ENCODE results near the gene CLN3.
A peak's percentile ranks its signal among the peaks of the same experiment; 100 is the strongest.
"Not testable (repeated sequence)": the region's sequence is repeated elsewhere in the genome, so short reads cannot be mapped to it uniquely, and the experiment has no call there.

Gene CLN3

GRCh38 chr16:28492511-28492910 lies 637 bp upstream of the CLN3 start:
- H2BK12ac ChIP-seq (ENCODE audit: low read length) = no peak overlapping the region
- H3K9me3 ChIP-seq (replicated peaks in 1 of 2; ENCODE audit: control insufficient read depth in 2 of 2, insufficient read depth in 1 of 2, low read depth in 1 of 2, low read length in 2 of 2) = no peaks in the 10 kb centered on the region
- H4K91ac ChIP-seq (ENCODE audit: low read depth, low read length, poor library complexity) = no peak overlapping the region
- peaks cover 0 to 22% (median 0%) of the 10 kb centered on the region in 3 experiments for H3K27me3 ChIP-seq (ENCODE audit: control insufficient read depth in 3 of 3, insufficient read depth in 3 of 3, low read depth in 1 of 3, low read length in 3 of 3)
- peaks cover 7 to 12% of the 10 kb centered on the region in 2 donors for H3K36me3 ChIP-seq (replicated peaks in 1 of 2; ENCODE audit: control insufficient read depth in 2 of 2, insufficient read depth in 2 of 2, low read length in 2 of 2)
- H2BK120ac ChIP-seq (ENCODE audit: low read depth, low read length) = no peak overlapping the region
- no peak overlapping the region for H3K4me2 ChIP-seq (ENCODE audit: insufficient read depth, low read length, poor library complexity, severe bottlenecking)
- H3K18ac ChIP-seq (ENCODE audit: low read length) = no peak overlapping the region
- no peaks in the 10 kb centered on the region for H3K79me1 ChIP-seq (ENCODE audit: low read depth, low read length)
- H2BK5ac ChIP-seq (ENCODE audit: low read length) = no peak overlapping the region
- no CpG with 5 or more reads among the region's 4 CpGs for WGBS, 2 donors (ENCODE audit: extremely low coverage in 2 of 2, insufficient read length in 2 of 2, insufficient replicate concordance in 1 of 2)
- H3K4me1 ChIP-seq (ENCODE audit: control insufficient read depth in 2 of 2, insufficient read depth in 1 of 2, low read depth in 1 of 2, low read length in 2 of 2) = no peaks in the 10 kb centered on the region
- H3K23ac ChIP-seq (ENCODE audit: low read depth, low read length, poor library complexity) = no peak overlapping the region
- H2BK15ac ChIP-seq (ENCODE audit: low read length) = no peak overlapping the region
- no peak overlapping the region for H4K8ac ChIP-seq (ENCODE audit: low read depth, low read length)
- peak overlapping the region; percentile 95 for H2AFZ ChIP-seq (ENCODE audit: low read length)
- H3K9ac ChIP-seq (ENCODE audit: low read depth, low read length, poor library complexity) = no peak overlapping the region
- H2AK5ac ChIP-seq (ENCODE audit: low read depth, low read length) = no peak overlapping the region
- no peak overlapping the region for H3K27ac ChIP-seq (replicated peaks; ENCODE audit: low read length)
- no peak overlapping the region for H3K4ac ChIP-seq (ENCODE audit: low read length)
- H3K14ac ChIP-seq (ENCODE audit: low read length) = no peak overlapping the region
- DNase-seq (ENCODE audit: low spot score) = no peak
- peak overlapping the region in 1 of 2 donors; percentile 88 for H3K4me3 ChIP-seq (ENCODE audit: low read length in 2 of 2)

DNA sequence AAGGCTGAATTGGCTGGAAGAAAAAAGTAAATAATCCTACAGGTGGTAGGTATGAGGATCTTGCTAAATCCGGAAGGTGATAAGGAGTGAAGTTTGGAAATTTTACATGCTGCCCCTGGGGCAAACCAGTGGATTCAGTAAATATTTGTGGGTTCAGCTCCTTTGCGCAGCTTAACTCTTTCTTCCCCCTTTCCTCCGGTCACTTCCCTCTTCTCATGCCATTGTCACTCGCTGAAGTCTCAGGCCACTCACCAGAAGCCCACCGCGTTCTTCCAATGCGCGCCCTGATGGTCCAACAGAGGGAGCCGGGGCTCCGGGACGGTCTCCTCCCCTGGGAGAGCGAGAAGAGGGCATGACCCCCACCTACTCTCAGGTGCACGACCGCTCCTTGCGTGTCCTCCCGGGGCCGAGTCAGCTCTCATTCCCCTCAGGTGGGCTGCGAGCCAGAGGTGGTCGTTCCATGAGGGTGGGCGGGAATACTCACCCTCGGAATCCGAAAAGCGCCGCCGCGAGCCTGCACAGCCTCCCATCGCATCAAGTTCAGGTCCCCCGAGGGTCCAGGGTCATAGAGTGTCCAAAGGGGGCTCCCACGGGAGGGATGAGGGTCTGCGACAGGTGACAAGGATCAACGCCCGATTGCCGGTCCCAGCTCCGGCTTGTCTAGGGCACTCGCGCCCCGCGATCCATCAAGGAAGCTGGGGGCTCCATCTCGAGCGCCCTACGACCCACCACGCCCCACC lies 474 bp downstream of the CLN3 start:
- peak overlapping the region; percentile 95 for H3K4me2 ChIP-seq (ENCODE audit: insufficient read depth, low read length, poor library complexity, severe bottlenecking)

GRCh38 chr16:28486266-28486665 lies 5.6 kb downstream of the CLN3 start:
- Histone ChIP-seq H3K23ac (ENCODE audit: low read depth, low read length, poor library complexity) (no peak overlapping the region), H2BK5ac (ENCODE audit: low read length) (no peak overlapping the region), H3K18ac (ENCODE audit: low read length) (no peak overlapping the region), H3K27me3 (ENCODE audit: control insufficient read depth in 3 of 3, insufficient read depth in 3 of 3, low read depth in 1 of 3, low read length in 3 of 3) (no peaks in the 10 kb centered on the region), H3K9me3 (replicated peaks in 1 of 2; ENCODE audit: control insufficient read depth in 2 of 2, insufficient read depth in 1 of 2, low read depth in 1 of 2, low read length in 2 of 2) (no peaks in the 10 kb centered on the region), H3K4me1 (ENCODE audit: control insufficient read depth in 2 of 2, insufficient read depth in 1 of 2, low read depth in 1 of 2, low read length in 2 of 2) (no peaks in the 10 kb centered on the region), H2BK120ac (ENCODE audit: low read depth, low read length) (no peak overlapping the region), H3K4me3 (ENCODE audit: low read length in 2 of 2) (no peak overlapping the region), H3K4ac (ENCODE audit: low read length) (no peak overlapping the region), H3K4me2 (ENCODE audit: insufficient read depth, low read length, poor library complexity, severe bottlenecking) (no peak overlapping the region), H2AK5ac (ENCODE audit: low read depth, low read length) (no peak overlapping the region), H3K36me3 (replicated peaks in 1 of 2; ENCODE audit: control insufficient read depth in 2 of 2, insufficient read depth in 2 of 2, low read length in 2 of 2) (peaks cover 17 to 44% of the 10 kb centered on the region in 2 donors), H3K9ac (ENCODE audit: low read depth, low read length, poor library complexity) (peak overlapping the region; percentile 60), H4K8ac (ENCODE audit: low read depth, low read length) (no peak overlapping the region), H2BK12ac (ENCODE audit: low read length) (no peak overlapping the region), H2BK15ac (ENCODE audit: low read length) (no peak overlapping the region), H3K27ac (replicated peaks; ENCODE audit: low read length) (no peak overlapping the region), H3K79me1 (ENCODE audit: low read depth, low read length) (no peaks in the 10 kb centered on the region), H2AFZ (ENCODE audit: low read length) (no peak overlapping the region), H4K91ac (ENCODE audit: low read depth, low read length, poor library complexity) (no peak overlapping the region), H3K14ac (ENCODE audit: low read length) (no peak overlapping the region)
- DNase-seq (ENCODE audit: low spot score) = no peak
- WGBS, 2 donors (ENCODE audit: extremely low coverage in 2 of 2, insufficient read length in 2 of 2, insufficient replicate concordance in 1 of 2) = no CpG with 5 or more reads among the region's 5 CpGs

More for the DNA sequence above, 474 bp downstream of the CLN3 start:
- H3K4me3 ChIP-seq (ENCODE audit: low read length in 2 of 2) = peak overlapping the region; percentile 88 to 90
- WGBS, 2 donors (ENCODE audit: extremely low coverage in 2 of 2, insufficient read length in 2 of 2, insufficient replicate concordance in 1 of 2) = no CpG with 5 or more reads among the region's 42 CpGs
- peak overlapping the region; percentile 95 for H2AFZ ChIP-seq (ENCODE audit: low read length)
- peak overlapping the region; percentile 2 for H2BK5ac ChIP-seq (ENCODE audit: low read length)
- no peak overlapping the region for H3K27ac ChIP-seq (replicated peaks; ENCODE audit: low read length)
- no peaks in the 10 kb centered on the region for H3K4me1 ChIP-seq (ENCODE audit: control insufficient read depth in 2 of 2, insufficient read depth in 1 of 2, low read depth in 1 of 2, low read length in 2 of 2)
- H3K9ac ChIP-seq (ENCODE audit: low read depth, low read length, poor library complexity) = peak overlapping the region; percentile 91
- H3K27me3 ChIP-seq (ENCODE audit: control insufficient read depth in 3 of 3, insufficient read depth in 3 of 3, low read depth in 1 of 3, low read length in 3 of 3) = peaks cover 0 to 16% (median 0%) of the 10 kb centered on the region in 3 experiments
- H2BK120ac ChIP-seq (ENCODE audit: low read depth, low read length) = no peak overlapping the region
- H3K36me3 ChIP-seq (replicated peaks in 1 of 2; ENCODE audit: control insufficient read depth in 2 of 2, insufficient read depth in 2 of 2, low read length in 2 of 2) = peaks cover 9 to 20% of the 10 kb centered on the region in 2 donors
- no peak overlapping the region for H4K91ac ChIP-seq (ENCODE audit: low read depth, low read length, poor library complexity)
- no peak overlapping the region for H4K8ac ChIP-seq (ENCODE audit: low read depth, low read length)
- H3K18ac ChIP-seq (ENCODE audit: low read length) = peak overlapping the region; percentile 68
- peak overlapping the region; percentile 39 for H3K23ac ChIP-seq (ENCODE audit: low read depth, low read length, poor library complexity)
- H3K4ac ChIP-seq (ENCODE audit: low read length) = no peak overlapping the region
- H3K9me3 ChIP-seq (replicated peaks in 1 of 2; ENCODE audit: control insufficient read depth in 2 of 2, insufficient read depth in 1 of 2, low read depth in 1 of 2, low read length in 2 of 2) = no peaks in the 10 kb centered on the region
- DNase-seq (ENCODE audit: low spot score) = peak; percentile 14
- H3K14ac ChIP-seq (ENCODE audit: low read length) = no peak overlapping the region
- no peaks in the 10 kb centered on the region for H3K79me1 ChIP-seq (ENCODE audit: low read depth, low read length)
- no peak overlapping the region for H2BK15ac ChIP-seq (ENCODE audit: low read length)
- peak overlapping the region; percentile 16 for H2AK5ac ChIP-seq (ENCODE audit: low read depth, low read length)
- no peak overlapping the region for H2BK12ac ChIP-seq (ENCODE audit: low read length)

DNA sequence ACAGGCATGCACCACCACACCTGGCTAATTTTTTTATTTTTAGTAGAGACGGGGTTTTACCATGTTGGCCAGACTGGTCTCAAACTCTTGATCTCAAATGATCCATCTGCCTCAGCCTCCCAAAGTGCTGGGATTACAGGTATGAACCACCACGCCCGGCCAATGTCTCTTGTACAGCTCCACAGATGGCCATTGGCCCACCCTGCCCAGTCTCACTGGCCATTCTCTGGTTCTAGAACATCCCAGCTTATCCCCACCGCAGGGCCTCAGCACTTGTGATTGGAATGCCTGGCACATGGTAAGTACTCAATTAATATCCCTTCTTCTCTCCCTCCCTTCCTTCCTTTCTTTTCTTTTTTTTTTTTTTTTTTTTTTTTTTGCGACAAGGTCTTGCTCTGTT lies 8.5 kb downstream of the CLN3 start:
- not testable (repeated sequence) for H2AK5ac ChIP-seq (ENCODE audit: low read depth, low read length); H4K91ac ChIP-seq (ENCODE audit: low read depth, low read length, poor library complexity); H3K27ac ChIP-seq (replicated peaks; ENCODE audit: low read length); H3K9me3 ChIP-seq (replicated peaks in 1 of 2; ENCODE audit: control insufficient read depth in 2 of 2, insufficient read depth in 1 of 2, low read depth in 1 of 2, low read length in 2 of 2); H3K9ac ChIP-seq (ENCODE audit: low read depth, low read length, poor library complexity); H3K4me1 ChIP-seq (ENCODE audit: control insufficient read depth in 2 of 2, insufficient read depth in 1 of 2, low read depth in 1 of 2, low read length in 2 of 2); H3K4me2 ChIP-seq (ENCODE audit: insufficient read depth, low read length, poor library complexity, severe bottlenecking); H3K4me3 ChIP-seq (ENCODE audit: low read length in 2 of 2); H2BK5ac ChIP-seq (ENCODE audit: low read length); H3K27me3 ChIP-seq (ENCODE audit: control insufficient read depth in 3 of 3, insufficient read depth in 3 of 3, low read depth in 1 of 3, low read length in 3 of 3); H2AFZ ChIP-seq (ENCODE audit: low read length); H3K23ac ChIP-seq (ENCODE audit: low read depth, low read length, poor library complexity); DNase-seq (ENCODE audit: low spot score); H3K79me1 ChIP-seq (ENCODE audit: low read depth, low read length); H3K18ac ChIP-seq (ENCODE audit: low read length); H3K14ac ChIP-seq (ENCODE audit: low read length); H4K8ac ChIP-seq (ENCODE audit: low read depth, low read length); H3K4ac ChIP-seq (ENCODE audit: low read length); H2BK120ac ChIP-seq (ENCODE audit: low read depth, low read length); H2BK12ac ChIP-seq (ENCODE audit: low read length); H2BK15ac ChIP-seq (ENCODE audit: low read length)
- H3K36me3 ChIP-seq (replicated peaks in 1 of 2; ENCODE audit: control insufficient read depth in 2 of 2, insufficient read depth in 2 of 2, low read length in 2 of 2) = peaks cover 16 to 46% of the 10 kb centered on the region in 2 donors
- WGBS, 2 donors (ENCODE audit: extremely low coverage in 2 of 2, insufficient read length in 2 of 2, insufficient replicate concordance in 1 of 2) = no CpG with 5 or more reads among the region's 5 CpGs

Data from neuronal stem cell (in vitro differentiated cells).